HCT116 (cell line): ENCODE results near the gene APOC1. TPM values are rescaled to one million over a fixed set of nuclear protein-coding genes. Genes with fewer than 3 reads are reported as not detected.

ENCODE experiments used
- ATAC-seq: fragments of 200-7000 bp; cut with Tn5 transposase; 2 replicates; pipeline ENCODE4 v1.9.1; 2020; ENCODE audit warnings: mild to moderate bottlenecking, moderate library complexity
- BruUV-seq: library from RNA; stranded (reverse); fragments of 400-500 nt; replicated peaks from 2 replicates; lab custom pipeline; 2021; lab: Mats Ljungman, UMichigan
- CTCF ChIA-PET: fragments of 300-600 bp; sonication (Branson Sonifier 250); formaldehyde crosslinking; loops from one replicate; lab custom pipeline; 2021; ENCODE audit warnings: antibody characterized with exemption; lab: Charles Lee
- POLR2A ChIA-PET: fragments of 300-600, 350-600 bp; sonication (Branson Sonifier 250); formaldehyde crosslinking; loops from one replicate; lab custom pipeline; 2021; ENCODE audit warnings: antibody characterized with exemption; lab: Charles Lee
- RAD21 ChIA-PET, 2 experiments: fragments of 300-600 bp; sonication (Branson Sonifier 250); formaldehyde crosslinking; loops; one replicate each; lab custom pipeline; 2023; ENCODE audit warnings: low total read pairs in 2 of 2; ENCODE audit not compliant: uncharacterized antibody in 2 of 2, unreplicated experiment in 2 of 2, low non-redundant PET in 1 of 2; lab: Charles Lee
- DNase-seq: peaks from one replicate; pipeline ENCODE4 v3.0.0-alpha.2; 2010; ENCODE audit warnings: low read depth, low spot score
- H2AFZ ChIP-seq: fragments of 200-600 bp; shearing (Covaris generic), sonication (generic); 2 replicates; pipeline ENCODE4 v1.6.1; 2017; ENCODE audit warnings: low read depth, mixed run types, mixed read lengths, antibody characterized with exemption, low read length; ENCODE audit not compliant: poor library complexity, severe bottlenecking
- H3K27ac ChIP-seq: 2 replicates; pipeline ENCODE4 v1.5.1; 2012; ENCODE audit warnings: low read depth, low read length
- H3K27me3 ChIP-seq: fragments of 200-600 bp; sonication (generic); 2 replicates; pipeline ENCODE4 v1.6.1; 2016; ENCODE audit warnings: mixed run types, low read length, mixed read lengths; ENCODE audit not compliant: insufficient read depth
- H3K36me3 ChIP-seq, 2 experiments: fragments of 200-500 bp in 1 of 2; fragments of 200-600 bp in 1 of 2; sonication (Bioruptor generic) in 1 of 2; sonication (generic) in 1 of 2; 2 replicates each; pipeline versions ENCODE4 v1.5.1 to v1.6.1; 2014 to 2016; ENCODE audit warnings: low read length in 2 of 2, inconsistent platforms in 1 of 2, mixed read lengths in 1 of 2, mixed run types in 1 of 2; ENCODE audit not compliant: insufficient read depth in 2 of 2, control insufficient read depth in 1 of 2
- H3K4me1 ChIP-seq, 2 experiments: fragments of 200-600 bp in 1 of 2; sonication (generic) in 1 of 2; 2 replicates each; pipeline versions ENCODE4 v1.5.1 to v1.6.1; 2012 to 2017; ENCODE audit warnings: low read length in 2 of 2, inconsistent platforms in 1 of 2, mild to moderate bottlenecking in 1 of 2, mixed read lengths in 1 of 2, mixed run types in 1 of 2, moderate library complexity in 1 of 2; ENCODE audit not compliant: insufficient read depth in 2 of 2, control insufficient read depth in 1 of 2
- H3K4me2 ChIP-seq: fragments of 200-600 bp; sonication (generic); 2 replicates; pipeline ENCODE4 v1.6.1; 2017; ENCODE audit warnings: mixed run types, low read length, mixed read lengths
- H3K4me3 ChIP-seq, 2 experiments: fragments of 200-600 bp in 1 of 2; sonication (generic) in 1 of 2; replicated peaks in 1 of 2; 2 replicates each; pipeline ENCODE4 v1.5.1; 2011 to 2016; ENCODE audit warnings: low read length in 2 of 2, control low read depth in 1 of 2, low read depth in 1 of 2, mild to moderate bottlenecking in 1 of 2, mixed read lengths in 1 of 2, mixed run types in 1 of 2
- H3K79me2 ChIP-seq: fragments of 200-600 bp; sonication (generic); 2 replicates; pipeline ENCODE4 v1.6.1; 2017; ENCODE audit warnings: mild to moderate bottlenecking, mixed run types, low read length, moderate library complexity, mixed read lengths; ENCODE audit not compliant: insufficient read depth
- H3K9ac ChIP-seq: fragments of 200-600 bp; sonication (generic); 2 replicates; pipeline ENCODE4 v1.6.1; 2016; ENCODE audit warnings: low read length, mixed read lengths
- H3K9me2 ChIP-seq: fragments of 200-600 bp; sonication (generic), shearing (Covaris generic); 2 replicates; pipeline ENCODE4 v1.6.1; 2017; ENCODE audit warnings: mixed run types, mild to moderate bottlenecking, moderate library complexity; ENCODE audit not compliant: insufficient read depth
- H3K9me3 ChIP-seq, 2 experiments: fragments of 200-500 bp in 1 of 2; fragments of 200-600 bp in 1 of 2; sonication (Bioruptor generic) in 1 of 2; sonication (generic) in 1 of 2; 2 replicates each; pipeline ENCODE4 v1.6.1; 2014 to 2017; ENCODE audit warnings: low read length in 2 of 2, mixed read lengths in 2 of 2, inconsistent platforms in 1 of 2, low read depth in 1 of 2, mild to moderate bottlenecking in 1 of 2, mixed run types in 1 of 2, moderate library complexity in 1 of 2; ENCODE audit not compliant: control insufficient read depth in 1 of 2, insufficient read depth in 1 of 2
- H4K20me1 ChIP-seq: fragments of 200-600 bp; sonication (generic), shearing (Covaris generic); 2 replicates; pipeline ENCODE4 v1.6.1; 2017; ENCODE audit warnings: mixed run types, mild to moderate bottlenecking, moderate library complexity; ENCODE audit not compliant: insufficient read depth
- CBX3 ChIP-seq: IDR thresholded peaks from 2 replicates; pipeline ENCODE4 v1.6.1; 2012; ENCODE audit warnings: low read depth
- RAD21 ChIP-seq: IDR thresholded peaks from 2 replicates; pipeline ENCODE4 v1.6.1; 2012; ENCODE audit warnings: low read depth, mild to moderate bottlenecking
- SIN3A ChIP-seq: IDR thresholded peaks from 2 replicates; pipeline ENCODE4 v1.6.1; 2012; ENCODE audit warnings: low read depth
- ZFX ChIP-seq: fragments of 450-650 bp; IDR thresholded peaks from 2 replicates; pipeline ENCODE4 v1.6.1; 2017
- intact Hi-C: fragments of 100-400 bp; cut with micrococcal nuclease; formaldehyde crosslinking; loops from 2 replicates; pipeline ENCODE4 v1.10.0; 2022
- total RNA-seq: library from RNA; stranded (reverse); gene quantifications from one replicate; pipeline ENCODE4 v1.2.1, GENCODE V29; 2021; ENCODE audit not compliant: unreplicated experiment
- TF ChIP-seq, protein P1 (sequence below), 3 experiments: fragments of 200-600 bp in 1 of 3; sonication (generic) in 1 of 3; IDR thresholded peaks in 2 of 3; conservative IDR thresholded peaks in 1 of 3; 2 replicates each; pipeline ENCODE4 v1.5.1; 2012 to 2017; ENCODE audit warnings: low read depth in 2 of 3, low read length in 2 of 3, antibody characterized with exemption in 1 of 3, borderline replicate concordance in 1 of 3, control low read depth in 1 of 3, mild to moderate bottlenecking in 1 of 3, mixed read lengths in 1 of 3, mixed run types in 1 of 3, moderate library complexity in 1 of 3; ENCODE audit not compliant: insufficient read depth in 1 of 3

APOC1 gene
- total RNA-seq, 1 experiment from 2014 or later: 5.1 TPM

DNA sequence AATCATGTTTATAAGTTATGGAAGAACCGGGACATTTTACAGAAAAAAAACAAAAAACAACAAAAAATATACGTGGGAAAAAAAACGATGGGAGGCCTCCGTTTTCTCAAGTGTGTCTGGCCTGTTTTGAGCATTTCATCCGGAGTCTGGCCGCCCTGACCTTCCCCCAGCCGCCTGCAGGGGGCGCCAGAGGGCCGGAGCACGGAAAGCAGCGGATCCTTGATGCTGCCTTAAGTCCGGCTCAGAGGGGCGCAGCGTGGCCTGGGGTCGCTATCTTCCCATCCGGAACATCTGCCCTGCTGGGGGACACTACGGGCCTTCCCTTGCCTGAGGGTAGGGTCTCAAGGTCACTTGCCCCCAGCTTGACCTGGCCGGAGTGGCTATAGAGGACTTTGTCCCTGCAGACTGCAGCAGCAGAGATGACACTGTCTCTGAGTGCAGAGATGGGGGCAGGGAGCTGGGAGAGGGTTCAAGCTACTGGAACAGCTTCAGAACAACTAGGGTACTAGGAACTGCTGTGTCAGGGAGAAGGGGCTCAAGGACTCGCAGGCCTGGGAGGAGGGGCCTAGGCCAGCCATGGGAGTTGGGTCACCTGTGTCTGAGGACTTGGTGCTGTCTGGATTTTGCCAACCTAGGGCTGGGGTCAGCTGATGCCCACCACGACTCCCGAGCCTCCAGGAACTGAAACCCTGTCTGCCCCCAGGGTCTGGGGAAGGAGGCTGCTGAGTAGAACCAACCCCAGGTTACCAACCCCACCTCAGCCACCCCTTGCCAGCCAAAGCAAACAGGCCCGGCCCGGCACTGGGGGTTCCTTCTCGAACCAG is 10.6 kb upstream of the APOC1 start:
- no peaks in the 10 kb centered on the region for H3K9me2 ChIP-seq
- no peak for TF ChIP-seq CBX3
- TF ChIP-seq, protein P1, sequence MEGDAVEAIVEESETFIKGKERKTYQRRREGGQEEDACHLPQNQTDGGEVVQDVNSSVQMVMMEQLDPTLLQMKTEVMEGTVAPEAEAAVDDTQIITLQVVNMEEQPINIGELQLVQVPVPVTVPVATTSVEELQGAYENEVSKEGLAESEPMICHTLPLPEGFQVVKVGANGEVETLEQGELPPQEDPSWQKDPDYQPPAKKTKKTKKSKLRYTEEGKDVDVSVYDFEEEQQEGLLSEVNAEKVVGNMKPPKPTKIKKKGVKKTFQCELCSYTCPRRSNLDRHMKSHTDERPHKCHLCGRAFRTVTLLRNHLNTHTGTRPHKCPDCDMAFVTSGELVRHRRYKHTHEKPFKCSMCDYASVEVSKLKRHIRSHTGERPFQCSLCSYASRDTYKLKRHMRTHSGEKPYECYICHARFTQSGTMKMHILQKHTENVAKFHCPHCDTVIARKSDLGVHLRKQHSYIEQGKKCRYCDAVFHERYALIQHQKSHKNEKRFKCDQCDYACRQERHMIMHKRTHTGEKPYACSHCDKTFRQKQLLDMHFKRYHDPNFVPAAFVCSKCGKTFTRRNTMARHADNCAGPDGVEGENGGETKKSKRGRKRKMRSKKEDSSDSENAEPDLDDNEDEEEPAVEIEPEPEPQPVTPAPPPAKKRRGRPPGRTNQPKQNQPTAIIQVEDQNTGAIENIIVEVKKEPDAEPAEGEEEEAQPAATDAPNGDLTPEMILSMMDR (IDR thresholded peaks at IDR 0.05 in 2 of 3, conservative IDR thresholded peaks at IDR 0.05 in 1 of 3; ENCODE audit: borderline replicate concordance in 1 of 3, insufficient read depth in 1 of 3, low read depth in 2 of 3, low read length in 2 of 3): peak; percentile 80 to 98 (median 97)
- no peak for TF ChIP-seq SIN3A
- TF ChIP-seq ZFX: no peak
- TF ChIP-seq RAD21: peak; percentile 89
- no peak overlapping the region for H3K4me2 ChIP-seq
- peaks cover 12 to 33% of the 10 kb centered on the region in 2 experiments; a peak in 3 of 4 replicates for H3K36me3 ChIP-seq
- POLR2A ChIA-PET: no interaction called here
- H3K4me1 ChIP-seq: peaks cover 4 to 32% of the 10 kb centered on the region in 2 experiments; a peak in 3 of 4 replicates
- H3K9ac ChIP-seq: no peak overlapping the region
- no peak overlapping the region for H3K4me3 ChIP-seq
- intact Hi-C loops: loop anchor here (1.0 to 5.0 kb wide), 2 partner anchors 47 to 153 kb away; no protein-coding TSS in a partner anchor
- no peaks in the 10 kb centered on the region for H4K20me1 ChIP-seq
- ATAC-seq (peak; percentile 61), DNase-seq (no peak)
- no peaks in the 10 kb centered on the region for H3K27me3 ChIP-seq
- H3K79me2 ChIP-seq: peaks cover 10% of the 10 kb centered on the region; the same call in 1 of the 2 replicates
- H3K9me3 ChIP-seq: no peaks in the 10 kb centered on the region
- CTCF ChIA-PET: interaction anchor here (0.8 to 1.7 kb wide), 3 partner anchors 13 to 48 kb away, joined by 3 to 9 read pairs (median 6); partner anchors contain the start of gene TOMM40
- H3K27ac ChIP-seq: peak overlapping the region; percentile 37
- no peak overlapping the region for H2AFZ ChIP-seq
- RAD21 ChIA-PET: interaction anchor here (0.6 to 1.5 kb wide), 2 partner anchors 13 to 48 kb away, joined by 3 to 4 read pairs; no protein-coding TSS in a partner anchor
- no TSS peak for BruUV-seq
